ENCODE measurements around the gene FOXN4. TPM values are rescaled to one million over a fixed set of nuclear protein-coding genes. Genes with fewer than 3 reads are reported as not detected.

FOXN4 gene
- total RNA-seq, 4 donors from 2014 or later: not detected

DNA sequence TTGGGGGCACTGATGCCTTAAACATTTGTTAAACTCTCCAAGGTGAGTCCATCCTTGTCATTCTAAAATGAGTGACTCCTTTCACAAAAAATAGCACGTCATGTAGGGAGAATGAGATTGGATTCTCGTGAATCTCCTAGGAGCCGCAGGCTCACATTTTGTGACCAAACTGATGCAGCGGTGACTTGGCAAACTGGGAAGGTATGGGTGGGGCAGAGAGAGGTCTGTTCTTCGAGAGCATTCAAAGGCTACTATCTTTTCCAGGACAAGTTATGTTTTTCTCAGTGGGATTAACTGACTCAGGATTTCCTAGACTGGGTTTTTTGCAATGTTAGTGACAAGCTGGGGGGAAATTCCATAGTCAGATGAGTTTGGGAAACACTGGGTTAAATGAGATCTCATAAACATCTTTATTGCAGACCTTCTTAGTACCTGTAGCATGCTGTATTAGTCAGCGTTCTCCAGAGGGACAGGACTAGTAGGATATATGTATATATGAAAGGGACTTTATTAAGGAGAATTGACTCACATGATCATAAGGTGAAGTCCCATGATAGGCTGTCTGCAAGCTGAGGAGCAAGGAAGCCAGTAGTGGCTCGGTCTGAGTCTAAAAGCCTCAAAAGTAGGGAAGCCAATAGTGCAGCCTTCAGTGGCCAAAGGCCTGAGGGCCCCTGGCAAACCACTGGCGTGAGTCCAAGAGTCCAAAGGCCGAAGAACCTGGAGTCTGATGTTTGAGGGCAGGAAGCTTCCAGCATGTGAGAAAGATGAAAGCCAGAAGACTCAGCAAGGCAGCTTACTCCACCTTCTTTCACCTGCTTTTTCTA, 61.0 kb downstream of the FOXN4 start:
- TF ChIP-seq, protein P1, sequence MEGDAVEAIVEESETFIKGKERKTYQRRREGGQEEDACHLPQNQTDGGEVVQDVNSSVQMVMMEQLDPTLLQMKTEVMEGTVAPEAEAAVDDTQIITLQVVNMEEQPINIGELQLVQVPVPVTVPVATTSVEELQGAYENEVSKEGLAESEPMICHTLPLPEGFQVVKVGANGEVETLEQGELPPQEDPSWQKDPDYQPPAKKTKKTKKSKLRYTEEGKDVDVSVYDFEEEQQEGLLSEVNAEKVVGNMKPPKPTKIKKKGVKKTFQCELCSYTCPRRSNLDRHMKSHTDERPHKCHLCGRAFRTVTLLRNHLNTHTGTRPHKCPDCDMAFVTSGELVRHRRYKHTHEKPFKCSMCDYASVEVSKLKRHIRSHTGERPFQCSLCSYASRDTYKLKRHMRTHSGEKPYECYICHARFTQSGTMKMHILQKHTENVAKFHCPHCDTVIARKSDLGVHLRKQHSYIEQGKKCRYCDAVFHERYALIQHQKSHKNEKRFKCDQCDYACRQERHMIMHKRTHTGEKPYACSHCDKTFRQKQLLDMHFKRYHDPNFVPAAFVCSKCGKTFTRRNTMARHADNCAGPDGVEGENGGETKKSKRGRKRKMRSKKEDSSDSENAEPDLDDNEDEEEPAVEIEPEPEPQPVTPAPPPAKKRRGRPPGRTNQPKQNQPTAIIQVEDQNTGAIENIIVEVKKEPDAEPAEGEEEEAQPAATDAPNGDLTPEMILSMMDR (IDR thresholded peaks at IDR 0.05): no peak
- TF ChIP-seq POLR2A (IDR thresholded peaks at IDR 0.05) (no peak), EP300 (IDR thresholded peaks at IDR 0.05) (no peak)
- WGBS, 2 donors: 79 to 81% methylated on average over 9 of the region's 9 CpGs
- Histone ChIP-seq H3K27ac (no peak overlapping the region), H3K4me1 (no peaks in the 10 kb centered on the region), H3K9me3 (peaks cover 0 to 4% (median 0%) of the 10 kb centered on the region in 4 donors), H3K36me3 (peaks cover 0 to 100% (median 8%) of the 10 kb centered on the region in 3 donors), H3K27me3 (no peaks in the 10 kb centered on the region), H3K4me3 (no peak overlapping the region)
- DNase-seq (ENCODE audit: low spot score in 2 of 2): no peak

DNA sequence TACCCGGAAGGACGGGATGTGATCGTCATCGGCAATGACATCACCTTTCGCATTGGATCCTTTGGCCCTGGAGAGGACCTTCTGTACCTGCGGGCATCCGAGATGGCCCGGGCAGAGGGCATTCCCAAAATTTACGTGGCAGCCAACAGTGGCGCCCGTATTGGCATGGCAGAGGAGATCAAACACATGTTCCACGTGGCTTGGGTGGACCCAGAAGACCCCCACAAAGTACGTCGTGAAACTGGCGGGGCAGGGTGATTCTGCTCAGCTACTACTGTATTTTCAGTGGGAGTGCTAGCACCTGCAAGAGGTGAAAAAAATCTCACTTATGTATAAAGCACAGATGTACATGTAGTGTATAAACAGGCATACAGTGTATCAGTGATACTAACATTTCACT, 62.9 kb downstream of the FOXN4 start:
- Histone ChIP-seq H3K4me1 (no peaks in the 10 kb centered on the region), H3K27ac (no peak overlapping the region)

GRCh38 chr12:109244073-109244472, 65.0 kb downstream of the FOXN4 start:
- H3K9me3 ChIP-seq: no peaks in the 10 kb centered on the region
- peaks cover 0 to 99% (median 27%) of the 10 kb centered on the region in 3 donors for H3K36me3 ChIP-seq
- DNase-seq (ENCODE audit: low spot score in 2 of 2): no peak
- WGBS, 2 donors: 77 to 81% methylated on average over 5 of the region's 5 CpGs
- peak in 1 of 2 donors; percentile 35 for TF ChIP-seq EP300 (IDR thresholded peaks at IDR 0.05)
- TF ChIP-seq, protein P1 (IDR thresholded peaks at IDR 0.05): no peak
- H3K4me3 ChIP-seq: no peak overlapping the region
- no peak overlapping the region for H3K27ac ChIP-seq
- no peaks in the 10 kb centered on the region for H3K4me1 ChIP-seq
- H3K27me3 ChIP-seq: no peaks in the 10 kb centered on the region

More for the DNA sequence above, 62.9 kb downstream of the FOXN4 start:
- no peak for DNase-seq (ENCODE audit: low spot score in 2 of 2)
- TF ChIP-seq POLR2A (IDR thresholded peaks at IDR 0.05): no peak
- TF ChIP-seq, protein P1 (IDR thresholded peaks at IDR 0.05): no peak
- TF ChIP-seq EP300 (IDR thresholded peaks at IDR 0.05): no peak
- 95 to 96% methylated on average over 15 of the region's 15 CpGs for WGBS, 2 donors
- no peaks in the 10 kb centered on the region for H3K27me3 ChIP-seq
- H3K4me3 ChIP-seq: no peak overlapping the region
- H3K9me3 ChIP-seq: no peaks in the 10 kb centered on the region
- H3K36me3 ChIP-seq: peaks cover 0 to 100% (median 22%) of the 10 kb centered on the region in 3 donors

DNA sequence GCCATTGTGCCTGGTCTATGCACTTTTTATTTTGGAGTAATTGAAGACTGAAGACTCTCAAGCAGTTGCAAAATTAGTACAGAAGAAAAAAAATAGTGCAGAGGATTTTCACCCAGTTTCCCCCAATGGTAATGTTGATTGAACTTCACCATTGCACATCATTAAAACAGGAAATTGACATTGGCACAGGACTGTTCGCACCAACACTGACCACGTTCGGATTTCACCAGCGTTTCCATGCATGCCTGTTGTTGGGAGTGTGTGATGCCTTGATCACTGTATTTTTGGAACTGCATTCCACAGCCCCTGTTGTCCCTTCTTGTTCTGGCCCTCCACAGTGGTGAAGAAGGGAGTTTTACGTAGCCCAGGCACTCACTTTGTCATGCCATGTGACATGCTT, 67.1 kb downstream of the FOXN4 start:
- no peak for DNase-seq (ENCODE audit: low spot score in 2 of 2)
- TF ChIP-seq, protein P1 (IDR thresholded peaks at IDR 0.05): no peak
- TF ChIP-seq EP300 (IDR thresholded peaks at IDR 0.05) (no peak), POLR2A (IDR thresholded peaks at IDR 0.05) (no peak)
- Histone ChIP-seq H3K9me3 (no peaks in the 10 kb centered on the region), H3K4me3 (no peak overlapping the region), H3K4me1 (no peaks in the 10 kb centered on the region), H3K27ac (no peak overlapping the region), H3K27me3 (no peaks in the 10 kb centered on the region), H3K36me3 (peaks cover 0 to 96% (median 31%) of the 10 kb centered on the region in 3 donors)
- 87 to 91% methylated on average over 5 of the region's 5 CpGs for WGBS, 2 donors

GRCh38 chr12:109240365-109240764, 68.7 kb downstream of the FOXN4 start:
- TF ChIP-seq EP300 (IDR thresholded peaks at IDR 0.05) (no peak), POLR2A (IDR thresholded peaks at IDR 0.05) (no peak)
- TF ChIP-seq, protein P1 (IDR thresholded peaks at IDR 0.05): no peak
- H3K27me3 ChIP-seq: no peaks in the 10 kb centered on the region
- H3K9me3 ChIP-seq: no peaks in the 10 kb centered on the region
- peaks cover 2 to 96% (median 33%) of the 10 kb centered on the region in 3 donors for H3K36me3 ChIP-seq
- no peak overlapping the region for H3K4me3 ChIP-seq
- 92 to 96% methylated on average over 2 of the region's 2 CpGs for WGBS, 2 donors
- no peak overlapping the region for H3K27ac ChIP-seq
- H3K4me1 ChIP-seq: no peaks in the 10 kb centered on the region
- no peak for DNase-seq (ENCODE audit: low spot score in 2 of 2)

All from tibial nerve (tissue), 4 donors.